ENCODE results near the gene HAGHL. TPM values are rescaled to one million over a fixed set of nuclear protein-coding genes. Genes with fewer than 3 reads are reported as not detected.

Gene HAGHL
- polyA plus RNA-seq, 1 donor (not counting 4 experiments of a cell fraction or from before 2014, with no cell fraction given), result 8.0 TPM

- dilution Hi-C loops (cut with MboI; ENCODE audit: extremely low pct_ligation_motif_present, low sequenced_read_pairs), result no loop called here
- H3K4me1 ChIP-seq (ENCODE audit: control insufficient read depth, extremely low read depth, insufficient read depth, low read length), result peaks cover under 1% of the 10 kb centered on the region
- no peak overlapping the region for H3K4me3 ChIP-seq (ENCODE audit: control insufficient read depth in 2 of 3, extremely low read depth in 1 of 3, insufficient read depth in 2 of 3, low read depth in 1 of 3, low read length in 3 of 3)
- DNase-seq (ENCODE audit: low read depth, low spot score) (no peak), FAIRE-seq (no peak)
- H3K4me2 ChIP-seq (ENCODE audit: control insufficient read depth, extremely low read depth, insufficient read depth, low read depth, low read length), result no peak overlapping the region
- no peaks in the 10 kb centered on the region for H3K36me3 ChIP-seq (ENCODE audit: control insufficient read depth in 2 of 2, extremely low read depth in 1 of 2, insufficient read depth in 2 of 2, low read length in 2 of 2)
- no peak overlapping the region for H3K27ac ChIP-seq (ENCODE audit: control insufficient read depth, insufficient read depth, low read length)
- H3K79me2 ChIP-seq (ENCODE audit: control insufficient read depth, insufficient read depth, low read length), result no peaks in the 10 kb centered on the region
- no peaks in the 10 kb centered on the region for H4K20me1 ChIP-seq (ENCODE audit: control insufficient read depth, extremely low read depth, insufficient read depth, low read length)
- peaks cover 9% of the 10 kb centered on the region for H3K27me3 ChIP-seq (ENCODE audit: control insufficient read depth, extremely low read depth, insufficient read depth, low read length)
- TF ChIP-seq EZH2 (IDR thresholded peaks at IDR 0.05; ENCODE audit: low read length) (no peak), CTCF (optimal IDR thresholded peaks at IDR 0.05 in 1 of 3, IDR thresholded peaks at IDR 0.05 in 1 of 3, conservative IDR thresholded peaks at IDR 0.05 in 1 of 3; ENCODE audit: extremely low read depth in 1 of 3, insufficient read depth in 2 of 3, low read length in 3 of 3) (no peak)
- no peaks in the 10 kb centered on the region for H3K9me3 ChIP-seq (ENCODE audit: control insufficient read depth, low read depth, low read length)
- H2AFZ ChIP-seq (ENCODE audit: control insufficient read depth, low read length), result no peak overlapping the region
- H3K9ac ChIP-seq (ENCODE audit: control insufficient read depth, extremely low read depth, insufficient read depth, low read length), result no peak overlapping the region
- no peaks in the 10 kb centered on the region for H3K9me1 ChIP-seq (ENCODE audit: control insufficient read depth, extremely low read depth, insufficient read depth, low read length)
These were observed 22.1 kb downstream of the HAGHL start for GRCh38 chr16:749010-749409.

- Histone ChIP-seq H4K20me1 (ENCODE audit: control insufficient read depth, extremely low read depth, insufficient read depth, low read length) (no peaks in the 10 kb centered on the region), H3K79me2 (ENCODE audit: control insufficient read depth, insufficient read depth, low read length) (no peaks in the 10 kb centered on the region), H3K4me3 (ENCODE audit: control insufficient read depth in 2 of 3, extremely low read depth in 1 of 3, insufficient read depth in 2 of 3, low read depth in 1 of 3, low read length in 3 of 3) (no peak overlapping the region), H3K4me1 (ENCODE audit: control insufficient read depth, extremely low read depth, insufficient read depth, low read length) (peaks cover 2% of the 10 kb centered on the region), H3K9me3 (ENCODE audit: control insufficient read depth, low read depth, low read length) (no peaks in the 10 kb centered on the region), H3K4me2 (ENCODE audit: control insufficient read depth, extremely low read depth, insufficient read depth, low read depth, low read length) (no peak overlapping the region), H3K27ac (ENCODE audit: control insufficient read depth, insufficient read depth, low read length) (no peak overlapping the region), H3K27me3 (ENCODE audit: control insufficient read depth, extremely low read depth, insufficient read depth, low read length) (peaks cover 9% of the 10 kb centered on the region), H3K9ac (ENCODE audit: control insufficient read depth, extremely low read depth, insufficient read depth, low read length) (no peak overlapping the region), H3K36me3 (ENCODE audit: control insufficient read depth in 2 of 2, extremely low read depth in 1 of 2, insufficient read depth in 2 of 2, low read length in 2 of 2) (no peaks in the 10 kb centered on the region), H3K9me1 (ENCODE audit: control insufficient read depth, extremely low read depth, insufficient read depth, low read length) (no peaks in the 10 kb centered on the region), H2AFZ (ENCODE audit: control insufficient read depth, low read length) (no peak overlapping the region)
- TF ChIP-seq CTCF (optimal IDR thresholded peaks at IDR 0.05 in 1 of 3, IDR thresholded peaks at IDR 0.05 in 1 of 3, conservative IDR thresholded peaks at IDR 0.05 in 1 of 3; ENCODE audit: extremely low read depth in 1 of 3, insufficient read depth in 2 of 3, low read length in 3 of 3) (no peak), EZH2 (IDR thresholded peaks at IDR 0.05; ENCODE audit: low read length) (no peak)
- DNase-seq (ENCODE audit: low read depth, low spot score) (no peak), FAIRE-seq (no peak)
- dilution Hi-C loops (cut with MboI; ENCODE audit: extremely low pct_ligation_motif_present, low sequenced_read_pairs), result no loop called here
These were observed 23.6 kb downstream of the HAGHL start for GRCh38 chr16:750485-750884.

Data from keratinocyte (primary cell).